ENCODE measurements around the gene UNC13B.

UNC13B gene

GRCh38 chr9:35367451-35367850 is 205.6 kb downstream of the UNC13B start:
- POLR2A ChIA-PET (ENCODE audit: low non-redundant PET), result no interaction called here
- TF ChIP-seq, protein P1, sequence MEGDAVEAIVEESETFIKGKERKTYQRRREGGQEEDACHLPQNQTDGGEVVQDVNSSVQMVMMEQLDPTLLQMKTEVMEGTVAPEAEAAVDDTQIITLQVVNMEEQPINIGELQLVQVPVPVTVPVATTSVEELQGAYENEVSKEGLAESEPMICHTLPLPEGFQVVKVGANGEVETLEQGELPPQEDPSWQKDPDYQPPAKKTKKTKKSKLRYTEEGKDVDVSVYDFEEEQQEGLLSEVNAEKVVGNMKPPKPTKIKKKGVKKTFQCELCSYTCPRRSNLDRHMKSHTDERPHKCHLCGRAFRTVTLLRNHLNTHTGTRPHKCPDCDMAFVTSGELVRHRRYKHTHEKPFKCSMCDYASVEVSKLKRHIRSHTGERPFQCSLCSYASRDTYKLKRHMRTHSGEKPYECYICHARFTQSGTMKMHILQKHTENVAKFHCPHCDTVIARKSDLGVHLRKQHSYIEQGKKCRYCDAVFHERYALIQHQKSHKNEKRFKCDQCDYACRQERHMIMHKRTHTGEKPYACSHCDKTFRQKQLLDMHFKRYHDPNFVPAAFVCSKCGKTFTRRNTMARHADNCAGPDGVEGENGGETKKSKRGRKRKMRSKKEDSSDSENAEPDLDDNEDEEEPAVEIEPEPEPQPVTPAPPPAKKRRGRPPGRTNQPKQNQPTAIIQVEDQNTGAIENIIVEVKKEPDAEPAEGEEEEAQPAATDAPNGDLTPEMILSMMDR (conservative IDR thresholded peaks at IDR 0.05; ENCODE audit: low read depth), result no peak
- CTCF ChIA-PET, result no interaction called here
- peak; percentile 90 for DNase-seq (ENCODE audit: low spot score)
- no peak overlapping the region for H3K27ac ChIP-seq

GRCh38 chr9:35370241-35370640 is 208.4 kb downstream of the UNC13B start:
- POLR2A ChIA-PET (ENCODE audit: low non-redundant PET), result no interaction called here
- no peak for DNase-seq (ENCODE audit: low spot score)
- CTCF ChIA-PET, result no interaction called here
- no peak overlapping the region for H3K27ac ChIP-seq
- TF ChIP-seq, protein P1 (conservative IDR thresholded peaks at IDR 0.05; ENCODE audit: low read depth), result no peak

GRCh38 chr9:35374436-35374835 is 212.6 kb downstream of the UNC13B start:
- ChIA-PET CTCF (no interaction called here), POLR2A (ENCODE audit: low non-redundant PET) (no interaction called here)
- TF ChIP-seq, protein P1 (conservative IDR thresholded peaks at IDR 0.05; ENCODE audit: low read depth), result no peak
- no peak overlapping the region for H3K27ac ChIP-seq
- no peak for DNase-seq (ENCODE audit: low spot score)

GRCh38 chr9:35374910-35375309 is 213.1 kb downstream of the UNC13B start:
- H3K27ac ChIP-seq, result no peak overlapping the region
- TF ChIP-seq, protein P1 (conservative IDR thresholded peaks at IDR 0.05; ENCODE audit: low read depth), result no peak
- POLR2A ChIA-PET (ENCODE audit: low non-redundant PET), result no interaction called here
- CTCF ChIA-PET, result no interaction called here
- no peak for DNase-seq (ENCODE audit: low spot score)

DNA sequence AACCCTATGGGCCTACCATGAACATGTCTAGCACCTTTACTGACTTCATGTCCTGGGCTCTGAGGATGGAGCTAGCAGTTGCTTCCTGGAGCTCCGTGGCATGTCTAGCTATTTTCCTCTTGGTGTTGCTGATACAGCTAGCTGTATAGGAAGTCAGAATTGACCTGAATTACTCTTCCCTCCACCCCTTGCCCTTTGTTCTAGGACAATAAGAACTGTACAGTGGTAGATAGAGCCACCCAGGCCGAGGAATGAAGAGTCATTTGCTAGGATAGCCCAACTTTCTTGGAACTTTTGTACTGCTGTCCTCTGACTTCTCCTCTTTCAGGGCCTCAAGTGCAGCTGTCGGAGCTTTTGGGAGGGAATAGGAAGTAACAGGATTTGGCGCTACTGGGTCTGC is 218.2 kb downstream of the UNC13B start:
- ChIA-PET CTCF (interaction anchor here (0.7 kb wide), 1 partner anchor 568 kb away, joined by 4 read pairs; no protein-coding TSS in a partner anchor), POLR2A (ENCODE audit: low non-redundant PET) (no interaction called here)
- TF ChIP-seq, protein P1 (conservative IDR thresholded peaks at IDR 0.05; ENCODE audit: low read depth), result no peak
- no peak overlapping the region for H3K27ac ChIP-seq
- no peak for DNase-seq (ENCODE audit: low spot score)

DNA sequence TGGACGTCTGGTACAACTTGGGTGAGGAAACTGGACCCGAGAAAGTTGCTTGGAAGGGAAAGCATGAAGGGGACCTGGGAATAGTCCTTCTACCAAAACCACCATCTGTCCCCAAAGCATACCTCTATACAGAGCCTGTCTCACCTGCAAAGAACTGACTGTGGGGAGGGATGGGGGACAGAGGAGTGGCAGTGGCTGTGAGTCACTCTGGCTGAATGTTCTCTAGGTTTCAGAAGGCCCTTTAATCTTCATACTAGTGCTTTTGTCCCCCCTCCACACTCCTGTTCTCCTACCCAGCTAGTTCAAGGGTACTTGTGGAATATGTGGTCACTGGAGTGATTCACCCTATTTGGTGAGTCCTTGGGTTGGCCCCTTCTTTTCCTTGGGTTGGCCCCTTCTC is 218.8 kb downstream of the UNC13B start:
- H3K27ac ChIP-seq, result no peak overlapping the region
- TF ChIP-seq, protein P1 (conservative IDR thresholded peaks at IDR 0.05; ENCODE audit: low read depth), result no peak
- ChIA-PET CTCF (no interaction called here), POLR2A (ENCODE audit: low non-redundant PET) (no interaction called here)
- DNase-seq (ENCODE audit: low spot score), result no peak

DNA sequence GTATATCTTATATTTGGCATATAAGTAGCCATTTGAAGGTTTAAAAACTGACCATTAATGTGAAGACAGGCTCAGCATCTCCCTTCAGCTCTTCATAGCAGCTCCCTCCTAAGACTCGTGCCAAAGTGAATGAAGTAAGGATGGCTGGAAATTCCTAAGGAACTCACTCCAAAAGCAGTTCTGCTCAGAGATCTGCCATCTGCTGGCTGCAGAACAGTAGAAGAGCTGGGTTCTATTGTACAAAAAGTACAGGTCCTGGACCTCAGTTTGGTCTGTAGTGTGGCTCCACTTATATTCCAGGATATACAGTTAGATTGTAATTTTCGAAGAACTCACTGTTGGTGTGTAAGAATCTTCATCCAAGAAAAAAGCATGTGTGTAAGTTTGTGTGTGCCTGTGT is 223.2 kb downstream of the UNC13B start:
- CTCF ChIA-PET, result interaction anchor here (0.7 kb wide), 1 partner anchor 718 kb away, joined by 3 read pairs; no protein-coding TSS in a partner anchor
- H3K27ac ChIP-seq, result no peak overlapping the region
- TF ChIP-seq, protein P1 (conservative IDR thresholded peaks at IDR 0.05; ENCODE audit: low read depth), result no peak
- no peak for DNase-seq (ENCODE audit: low spot score)
- POLR2A ChIA-PET (ENCODE audit: low non-redundant PET), result no interaction called here

Data from RWPE1 (cell line).